H1 (cell line): ENCODE data around the gene TP53BP1. TPM values are rescaled to one million over a fixed set of nuclear protein-coding genes. Genes with fewer than 3 reads are reported as not detected.

Source experiments
- CTCF ChIA-PET: fragments of 300-600 bp; sonication (Branson Sonifier 250); formaldehyde crosslinking; loops from one replicate; lab custom pipeline; 2021; ENCODE audit not compliant: partially characterized antibody; lab: Charles Lee
- POLR2A ChIA-PET: fragments of 300-600 bp; sonication (Branson Sonifier 250); formaldehyde crosslinking; loops from one replicate; lab custom pipeline; 2021; ENCODE audit warnings: inconsistent platforms; ENCODE audit not compliant: partially characterized antibody; lab: Charles Lee
- DNase-seq, 2 experiments: peaks; one replicate each; pipeline versions ENCODE4 v3.0.0 to v3.0.0-alpha.2; 2010 to 2022; ENCODE audit warnings: low spot score in 2 of 2, low read depth in 1 of 2, mixed read lengths in 1 of 2
- FAIRE-seq: peaks from 2 replicates; lab custom pipeline; 2011; peaks lifted over from hg19 to GRCh38; lab: Jason Lieb, UNC
- H2AFZ ChIP-seq: 2 replicates; pipeline ENCODE4 v1.8.1; 2012; ENCODE audit warnings: low read length, inconsistent platforms
- H2AK5ac ChIP-seq: 2 replicates; pipeline ENCODE4 v1.6.1; 2013; ENCODE audit warnings: low read depth, low read length
- H2BK120ac ChIP-seq: replicated peaks from 2 replicates; pipeline ENCODE3; 2013; ENCODE audit warnings: low read depth, low read length, inconsistent platforms
- H2BK12ac ChIP-seq: 2 replicates; pipeline ENCODE4 v1.6.1; 2013; ENCODE audit warnings: low read depth, low read length
- H2BK15ac ChIP-seq: 2 replicates; pipeline ENCODE4 v1.6.1; 2013; ENCODE audit warnings: low read length
- H2BK20ac ChIP-seq: 2 replicates; pipeline ENCODE4 v1.6.1; 2013; ENCODE audit warnings: low read length
- H2BK5ac ChIP-seq: 2 replicates; pipeline ENCODE4 v1.6.1; 2013; ENCODE audit warnings: low read depth, low read length
- H3K14ac ChIP-seq: 2 replicates; pipeline ENCODE4 v1.6.1; 2013; ENCODE audit warnings: inconsistent platforms; ENCODE audit not compliant: insufficient read length
- H3K18ac ChIP-seq: 2 replicates; pipeline ENCODE4 v1.6.1; 2013; ENCODE audit warnings: low read length; ENCODE audit errors: extremely low read depth
- H3K23ac ChIP-seq: 2 replicates; pipeline ENCODE4 v1.6.1; 2013; ENCODE audit warnings: inconsistent platforms; ENCODE audit not compliant: insufficient read length
- H3K23me2 ChIP-seq: 2 replicates; pipeline ENCODE4 v1.6.1; 2013; ENCODE audit warnings: low read depth, low read length
- H3K27ac ChIP-seq: 2 replicates; pipeline ENCODE4 v1.6.1; 2011; ENCODE audit warnings: low read depth, low read length, inconsistent platforms
- H3K27me3 ChIP-seq, 4 experiments: replicated peaks in 1 of 4; 1 replicate in 1 of 4; 2 replicates in 3 of 4; pipeline versions ENCODE4 v1.6.1 to v1.8.1; 2011 to 2013; ENCODE audit warnings: low read length in 3 of 4, mild to moderate bottlenecking in 3 of 4, inconsistent platforms in 2 of 4, mixed read lengths in 2 of 4, moderate library complexity in 1 of 4; ENCODE audit not compliant: control insufficient read depth in 3 of 4, insufficient read depth in 3 of 4; ENCODE audit errors: extremely low read depth in 1 of 4
- H3K36me3 ChIP-seq, 4 experiments: 2 replicates each; pipeline versions ENCODE4 v1.6.1 to v1.8.1; 2011 to 2013; ENCODE audit warnings: mild to moderate bottlenecking in 4 of 4, low read length in 3 of 4, moderate library complexity in 2 of 4, control low read depth in 1 of 4, inconsistent platforms in 1 of 4; ENCODE audit not compliant: insufficient read depth in 4 of 4, control insufficient read depth in 2 of 4
- H3K4ac ChIP-seq: replicated peaks from 2 replicates; pipeline ENCODE3; 2013; ENCODE audit warnings: low read length, low read depth, mixed read lengths, inconsistent platforms; ENCODE audit not compliant: insufficient read length
- H3K4me1 ChIP-seq, 4 experiments: replicated peaks in 1 of 4; 1 replicate in 1 of 4; 2 replicates in 3 of 4; pipeline versions ENCODE4 v1.6.1 to v1.8.1; 2011 to 2013; ENCODE audit warnings: low read length in 3 of 4, inconsistent platforms in 2 of 4, mixed read lengths in 1 of 4; ENCODE audit not compliant: insufficient read depth in 4 of 4, control insufficient read depth in 3 of 4
- H3K4me2 ChIP-seq, 2 experiments: 2 replicates each; pipeline versions ENCODE4 v1.6.1 to v1.8.1; 2011 to 2013; ENCODE audit warnings: low read depth in 2 of 2, low read length in 2 of 2, control low read depth in 1 of 2, inconsistent platforms in 1 of 2, mild to moderate bottlenecking in 1 of 2; ENCODE audit not compliant: insufficient read depth in 1 of 2
- H3K4me3 ChIP-seq, 4 experiments: fragments of 200-600, 300-600 bp in 1 of 4; sonication (generic), shearing (Covaris generic), sonication (Bioruptor Twin) in 1 of 4; 2 replicates each; pipeline versions ENCODE4 v1.5.1 to v1.8.1; 2011 to 2016; ENCODE audit warnings: low read length in 4 of 4, low read depth in 3 of 4, control low read depth in 2 of 4, inconsistent platforms in 2 of 4, mild to moderate bottlenecking in 2 of 4, mixed read lengths in 1 of 4, moderate library complexity in 1 of 4; ENCODE audit not compliant: insufficient read depth in 2 of 4; ENCODE audit errors: extremely low read depth in 1 of 4
- H3K56ac ChIP-seq: replicated peaks from 2 replicates; pipeline ENCODE3; 2013; ENCODE audit warnings: low read depth, mild to moderate bottlenecking, mixed read lengths, low read length, inconsistent platforms; ENCODE audit not compliant: insufficient read length
- H3K79me1 ChIP-seq: 2 replicates; pipeline ENCODE4 v1.6.1; 2013; ENCODE audit warnings: low read depth, low read length, control low read depth
- H3K79me2 ChIP-seq, 2 experiments: 2 replicates each; pipeline versions ENCODE4 v1.6.1 to v1.8.1; 2012 to 2013; ENCODE audit warnings: low read length in 2 of 2, mild to moderate bottlenecking in 2 of 2, inconsistent platforms in 1 of 2; ENCODE audit not compliant: insufficient read depth in 2 of 2, control insufficient read depth in 1 of 2
- H3K9ac ChIP-seq, 4 experiments: replicated peaks in 1 of 4; 1 replicate in 1 of 4; 2 replicates in 3 of 4; pipeline versions ENCODE4 v1.6.1 to v1.8.1; 2011 to 2013; ENCODE audit warnings: low read depth in 3 of 4, low read length in 3 of 4, control low read depth in 2 of 4, mild to moderate bottlenecking in 2 of 4, moderate library complexity in 2 of 4, inconsistent platforms in 1 of 4; ENCODE audit errors: extremely low read depth in 1 of 4
- H3K9me3 ChIP-seq, 2 experiments: 2 replicates each; pipeline versions ENCODE4 v1.6.1 to v1.8.1; 2012 to 2013; ENCODE audit warnings: mild to moderate bottlenecking in 2 of 2, moderate library complexity in 2 of 2, control low read depth in 1 of 2, inconsistent platforms in 1 of 2, low read depth in 1 of 2, low read length in 1 of 2, mixed read lengths in 1 of 2; ENCODE audit not compliant: insufficient read depth in 2 of 2
- H4K20me1 ChIP-seq, 2 experiments: replicated peaks in 1 of 2; 2 replicates each; pipeline versions ENCODE3 to v1.8.1; 2011 to 2013; ENCODE audit warnings: inconsistent platforms in 2 of 2, low read length in 2 of 2, mild to moderate bottlenecking in 1 of 2; ENCODE audit not compliant: insufficient read depth in 2 of 2, control insufficient read depth in 1 of 2
- H4K5ac ChIP-seq: 2 replicates; pipeline ENCODE4 v1.6.1; 2013; ENCODE audit warnings: low read length, low read depth, mixed read lengths, inconsistent platforms; ENCODE audit not compliant: insufficient read length
- H4K8ac ChIP-seq: 2 replicates; pipeline ENCODE4 v1.8.0; 2013; ENCODE audit warnings: mild to moderate bottlenecking, moderate library complexity, low read length, inconsistent platforms; ENCODE audit not compliant: insufficient read depth; ENCODE audit errors: extremely low read depth
- H4K91ac ChIP-seq: replicated peaks from 2 replicates; pipeline ENCODE3; 2013; ENCODE audit warnings: low read length, mixed read lengths, inconsistent platforms; ENCODE audit not compliant: insufficient read length
- BACH1 ChIP-seq: IDR thresholded peaks from 2 replicates; pipeline ENCODE4 v1.6.1; 2012; ENCODE audit warnings: low read length, improper control_type of control experiment
- BCL11A ChIP-seq, 2 experiments: IDR thresholded peaks; one replicate each; pipeline ENCODE4 v1.6.1; 2011; ENCODE audit warnings: low read depth in 2 of 2, low read length in 2 of 2, mild to moderate bottlenecking in 2 of 2
- CHD2 ChIP-seq: IDR thresholded peaks from 2 replicates; pipeline ENCODE4 v1.6.1; 2012; ENCODE audit warnings: low read length, improper control_type of control experiment
- KDM5A ChIP-seq: fragments of 200-600 bp; IDR thresholded peaks from 2 replicates; pipeline ENCODE4 v1.7.1; 2012; ENCODE audit warnings: mild to moderate bottlenecking, low read length, inconsistent platforms, mixed read lengths
- NANOG ChIP-seq: IDR thresholded peaks from 2 replicates; pipeline ENCODE4 v1.6.1; 2011; ENCODE audit warnings: low read length, low read depth, mild to moderate bottlenecking, inconsistent platforms; ENCODE audit not compliant: insufficient read depth, poor library complexity, severe bottlenecking
- PHF8 ChIP-seq: fragments of 200-600 bp; sonication (generic); conservative IDR thresholded peaks from 2 replicates; pipeline ENCODE4 v1.7.1; 2012; ENCODE audit warnings: low read depth, mild to moderate bottlenecking, inconsistent platforms, low read length, moderate library complexity
- POLR2A ChIP-seq, 2 experiments: IDR thresholded peaks; 1 replicate in 1 of 2; 2 replicates in 1 of 2; pipeline ENCODE4 v1.6.1; 2011; ENCODE audit warnings: low read depth in 2 of 2, low read length in 2 of 2, mild to moderate bottlenecking in 2 of 2; ENCODE audit errors: control extremely low read depth in 1 of 2
- RAD21 ChIP-seq, 2 experiments: IDR thresholded peaks in 1 of 2; conservative IDR thresholded peaks in 1 of 2; 2 replicates each; pipeline ENCODE4 v1.6.1; 2011; ENCODE audit warnings: low read depth in 2 of 2, low read length in 2 of 2, improper control_type of control experiment in 1 of 2, inconsistent platforms in 1 of 2, mild to moderate bottlenecking in 1 of 2, moderate library complexity in 1 of 2
- RNF2 ChIP-seq: fragments of 200-900, 300-1000 bp; sonication (generic); IDR thresholded peaks from 2 replicates; pipeline ENCODE4 v1.7.1; 2016; ENCODE audit warnings: borderline replicate concordance, low read depth, mild to moderate bottlenecking, antibody characterized with exemption, low read length; ENCODE audit not compliant: poor library complexity, severe bottlenecking; ENCODE audit errors: missing control alignments
- RXRA ChIP-seq: IDR thresholded peaks from 2 replicates; pipeline ENCODE4 v1.6.1; 2011; ENCODE audit warnings: low read depth, mild to moderate bottlenecking, low read length, moderate library complexity; ENCODE audit not compliant: insufficient read depth
- SP1 ChIP-seq: IDR thresholded peaks from 2 replicates; pipeline ENCODE4 v1.6.1; 2011; ENCODE audit warnings: low read depth, low read length
- SP2 ChIP-seq: IDR thresholded peaks from 2 replicates; pipeline ENCODE4 v1.6.1; 2012; ENCODE audit warnings: mild to moderate bottlenecking, low read length, inconsistent platforms
- TBP ChIP-seq: IDR thresholded peaks from 2 replicates; pipeline ENCODE4 v1.6.1; 2011; ENCODE audit warnings: low read depth, low read length, improper control_type of control experiment
- TEAD4 ChIP-seq: IDR thresholded peaks from 2 replicates; pipeline ENCODE4 v1.6.1; 2012; ENCODE audit warnings: low read depth, low read length, inconsistent platforms, mixed read lengths
- WGBS, 2 experiments: shearing (Covaris generic) in 1 of 2; methylation state at CpG; one replicate each; pipeline versions ENCODE4 v1.1.6 to v1.1.7; 2013 to 2015; ENCODE audit warnings: low lambda C conversion rate in 2 of 2, mixed read lengths in 2 of 2, inconsistent platforms in 1 of 2, low coverage in 1 of 2, missing lambda C conversion rate in 1 of 2; ENCODE audit not compliant: insufficient replicate concordance in 2 of 2, insufficient coverage in 1 of 2, insufficient read length in 1 of 2; ENCODE audit errors: extremely low coverage in 1 of 2, missing lambda C conversion rate in 1 of 2; 5-methylcytosine and 5-hydroxymethylcytosine counted together
- polyA plus RNA-seq, 7 experiments: library from polyadenylated mRNA; depleted of rRNA in 3 of 7; stranded (reverse) in 5 of 7; unstranded in 2 of 7; fragments of >200 nt in 5 of 7; fragments of 200-250 nt in 2 of 7; gene quantifications; 1 replicate in 5 of 7; 2 replicates in 1 of 7; 4 replicates in 1 of 7; pipeline versions ENCODE4 v1.2.1 to v1.2.3, GENCODE V29; 2011 to 2013; ENCODE audit warnings: missing spikeins in 2 of 7, mixed read lengths in 2 of 7
- total RNA-seq: library from RNA; stranded (reverse); fragmentation: NEBNext Ultra II Directional; extraction: Animal tissue kit (Norgen Biotek cat#: 25700); gene quantifications from 2 replicates; pipeline ENCODE4 v1.2.1, GENCODE V29; 2021
- TF ChIP-seq, protein P1 (sequence below): IDR thresholded peaks from 2 replicates; pipeline ENCODE4 v1.6.1; 2012; ENCODE audit warnings: inconsistent platforms

The TP53BP1 gene
- total and polyA plus RNA-seq, 2 of the 8 experiments (the other 6 are each of a cell fraction or from before 2014, with no cell fraction given): 34.1 to 63.6 TPM

GRCh38 chr15:43382310-43382709 is 110.6 kb downstream of the TP53BP1 start:
- CTCF ChIA-PET: interaction anchor here (0.6 to 1.3 kb wide), 4 partner anchors 8 to 198 kb away, joined by 3 to 4 read pairs (median 4); no protein-coding TSS in a partner anchor
- no peak overlapping the region for H3K4ac ChIP-seq
- no peak for TF ChIP-seq CHD2
- no peak for TF ChIP-seq TEAD4
- no peak for TF ChIP-seq RXRA
- TF ChIP-seq PHF8: no peak
- no peak for TF ChIP-seq RAD21 (IDR thresholded peaks at IDR 0.05 in 1 of 2, conservative IDR thresholded peaks at IDR 0.05 in 1 of 2; ENCODE audit: low read depth in 2 of 2, low read length in 2 of 2)
- no peak for TF ChIP-seq TBP
- TF ChIP-seq KDM5A: no peak
- no peak for TF ChIP-seq RNF2
- TF ChIP-seq SP1: no peak
- TF ChIP-seq NANOG: no peak
- TF ChIP-seq SP2: no peak
- TF ChIP-seq BCL11A (IDR thresholded peaks at IDR 0.05; ENCODE audit: low read depth in 2 of 2, low read length in 2 of 2): no peak
- no peak for TF ChIP-seq POLR2A (IDR thresholded peaks at IDR 0.05; ENCODE audit: control extremely low read depth in 1 of 2, low read depth in 2 of 2, low read length in 2 of 2)
- TF ChIP-seq, protein P1, sequence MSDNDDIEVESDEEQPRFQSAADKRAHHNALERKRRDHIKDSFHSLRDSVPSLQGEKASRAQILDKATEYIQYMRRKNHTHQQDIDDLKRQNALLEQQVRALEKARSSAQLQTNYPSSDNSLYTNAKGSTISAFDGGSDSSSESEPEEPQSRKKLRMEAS: no peak
- TF ChIP-seq BACH1: no peak

More at GRCh38 chr15:43382310-43382709, 110.6 kb downstream of the TP53BP1 start:
- H3K23ac ChIP-seq: no peak overlapping the region
- no peak overlapping the region for H2BK120ac ChIP-seq
- no peaks in the 10 kb centered on the region for H3K9me3 ChIP-seq
- no peak overlapping the region for H3K9ac ChIP-seq
- no peak overlapping the region for H2BK20ac ChIP-seq
- 88% methylated on average over 4 of the region's 4 CpGs; no CpG with 5 or more reads in 1 of the 2 experiments for WGBS, 2 experiments
- no peak overlapping the region for H4K91ac ChIP-seq
- H3K27me3 ChIP-seq: no peaks in the 10 kb centered on the region
- no peaks in the 10 kb centered on the region for H3K23me2 ChIP-seq
- no peak overlapping the region for H4K5ac ChIP-seq
- H3K27ac ChIP-seq: no peak overlapping the region
- H2AFZ ChIP-seq: no peak overlapping the region
- POLR2A ChIA-PET: no interaction called here
- FAIRE-seq: no peak
- no peaks in the 10 kb centered on the region for H3K79me1 ChIP-seq
- H3K79me2 ChIP-seq: no peaks in the 10 kb centered on the region
- no peak for DNase-seq
- no peak overlapping the region for H3K14ac ChIP-seq
- no peaks in the 10 kb centered on the region for H4K20me1 ChIP-seq
- peaks cover 10 to 38% (median 27%) of the 10 kb centered on the region in 4 experiments; a peak in 7 of 8 replicates for H3K36me3 ChIP-seq
- no peak overlapping the region for H2AK5ac ChIP-seq
- H2BK12ac ChIP-seq: no peak overlapping the region
- no peak overlapping the region for H3K4me3 ChIP-seq
- H3K4me1 ChIP-seq: no peaks in the 10 kb centered on the region
- no peak overlapping the region for H2BK5ac ChIP-seq
- H4K8ac ChIP-seq: no peak overlapping the region
- no peak overlapping the region for H3K18ac ChIP-seq
- H3K4me2 ChIP-seq: no peak overlapping the region
- H3K56ac ChIP-seq: no peak overlapping the region
- no peak overlapping the region for H2BK15ac ChIP-seq
